Activated CD8-positive, alpha-beta T cell treated with anti-CD3 and anti-CD28 coated beads for 36 hours (primary cell): ENCODE results near the gene ACSL1. TPM values are rescaled to one million over a fixed set of nuclear protein-coding genes. Genes with fewer than 3 reads are reported as not detected.
A peak's percentile ranks its signal among the peaks of the same experiment; 100 is the strongest.

Experiments used
- ATAC-seq: fragments of 200-7000 bp; cut with Tn5 transposase; one replicate; pipeline ENCODE4 v1.10.0; 2021; ENCODE audit warnings: mild to moderate bottlenecking, moderate library complexity
- CTCF ChIA-PET: fragments of 350-600 bp; sonication (Branson Sonifier 250); formaldehyde crosslinking; loops from one replicate; lab custom pipeline; 2021; ENCODE audit warnings: antibody characterized with exemption; lab: Charles Lee
- POLR2A ChIA-PET: fragments of 350-600 bp; sonication (Branson Sonifier 250); formaldehyde crosslinking; loops from one replicate; lab custom pipeline; 2021; ENCODE audit warnings: antibody characterized with exemption; lab: Charles Lee
- DNase-seq: peaks from one replicate; pipeline ENCODE4 v3.0.0-alpha.2; 2020
- H3K27ac Mint-ChIP-seq: one replicate; pipeline ENCODE4 v1.8.0; 2021; ENCODE audit warnings: mild to moderate bottlenecking, mixed read lengths
- H3K27me3 Mint-ChIP-seq: one replicate; pipeline ENCODE4 v1.8.0; 2021; ENCODE audit warnings: mixed read lengths
- H3K36me3 Mint-ChIP-seq: one replicate; pipeline ENCODE4 v1.8.0; 2021; ENCODE audit warnings: low read depth, mixed read lengths
- H3K4me1 Mint-ChIP-seq: one replicate; pipeline ENCODE4 v1.8.0; 2021; ENCODE audit warnings: low read depth, mixed read lengths
- H3K4me3 Mint-ChIP-seq: one replicate; pipeline ENCODE4 v1.8.0; 2021; ENCODE audit warnings: mild to moderate bottlenecking, moderate library complexity, mixed read lengths
- H3K9me3 Mint-ChIP-seq: one replicate; pipeline ENCODE4 v1.8.0; 2021; ENCODE audit warnings: mixed read lengths
- intact Hi-C: fragments of 100-400 bp; cut with micrococcal nuclease; formaldehyde crosslinking; loops from one replicate; pipeline ENCODE4 v1.10.0; 2022
- total RNA-seq, 2 experiments: library from RNA; stranded (reverse); gene quantifications; one replicate each; pipeline ENCODE4 v1.2.3, GENCODE V29; 2021
- TF ChIP-seq, protein P1 (sequence below): fragments of 200-600 bp; IDR thresholded peaks from one replicate; pipeline ENCODE4 v1.8.0; 2022; ENCODE audit warnings: antibody characterized with exemption, mild to moderate bottlenecking

ACSL1 gene
- total RNA-seq, 2 experiments from 2014 or later = 12.8 to 13.1 TPM

DNA sequence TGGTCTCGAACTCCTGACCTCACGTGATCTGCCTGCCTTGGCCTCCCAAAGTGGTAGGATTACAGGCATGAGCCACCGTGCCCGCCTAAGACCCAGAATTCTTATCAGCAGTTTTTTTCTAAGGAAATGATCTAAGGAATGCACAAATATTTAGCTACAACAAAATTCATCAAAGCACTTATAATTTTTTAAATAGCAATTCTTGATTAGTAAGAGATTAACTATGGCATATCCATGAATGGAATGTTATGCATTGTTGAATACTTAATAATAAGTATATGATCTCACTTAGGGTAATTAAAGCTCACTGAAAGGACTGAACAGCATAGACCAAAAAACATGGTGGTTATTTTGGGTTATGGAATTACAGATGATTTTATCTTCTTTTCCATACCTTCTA is 110.2 kb downstream of the ACSL1 start:
- ChIA-PET POLR2A (interaction anchor here (1.0 kb wide), 1 partner anchor 13 kb away, joined by 3 read pairs; no protein-coding TSS in a partner anchor), CTCF (interaction anchor here (0.8 to 1.3 kb wide), 2 partner anchors 9 to 19 kb away, joined by 3 to 4 read pairs; no protein-coding TSS in a partner anchor)
- Mint-ChIP-seq H3K27me3 (no peaks in the 10 kb centered on the region), H3K4me1 (no peaks in the 10 kb centered on the region), H3K27ac (no peak overlapping the region), H3K36me3 (peaks cover 65% of the 10 kb centered on the region), H3K9me3 (peaks cover 1% of the 10 kb centered on the region), H3K4me3 (no peak overlapping the region)
- TF ChIP-seq, protein P1, sequence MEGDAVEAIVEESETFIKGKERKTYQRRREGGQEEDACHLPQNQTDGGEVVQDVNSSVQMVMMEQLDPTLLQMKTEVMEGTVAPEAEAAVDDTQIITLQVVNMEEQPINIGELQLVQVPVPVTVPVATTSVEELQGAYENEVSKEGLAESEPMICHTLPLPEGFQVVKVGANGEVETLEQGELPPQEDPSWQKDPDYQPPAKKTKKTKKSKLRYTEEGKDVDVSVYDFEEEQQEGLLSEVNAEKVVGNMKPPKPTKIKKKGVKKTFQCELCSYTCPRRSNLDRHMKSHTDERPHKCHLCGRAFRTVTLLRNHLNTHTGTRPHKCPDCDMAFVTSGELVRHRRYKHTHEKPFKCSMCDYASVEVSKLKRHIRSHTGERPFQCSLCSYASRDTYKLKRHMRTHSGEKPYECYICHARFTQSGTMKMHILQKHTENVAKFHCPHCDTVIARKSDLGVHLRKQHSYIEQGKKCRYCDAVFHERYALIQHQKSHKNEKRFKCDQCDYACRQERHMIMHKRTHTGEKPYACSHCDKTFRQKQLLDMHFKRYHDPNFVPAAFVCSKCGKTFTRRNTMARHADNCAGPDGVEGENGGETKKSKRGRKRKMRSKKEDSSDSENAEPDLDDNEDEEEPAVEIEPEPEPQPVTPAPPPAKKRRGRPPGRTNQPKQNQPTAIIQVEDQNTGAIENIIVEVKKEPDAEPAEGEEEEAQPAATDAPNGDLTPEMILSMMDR = no peak
- DNase-seq = no peak
- intact Hi-C loops = no loop called here
- no peak for ATAC-seq

- intact Hi-C loops = no loop called here
- CTCF ChIA-PET = interaction anchor here (0.9 to 1.6 kb wide), 2 partner anchors 13 to 35 kb away, joined by 3 to 4 read pairs; no protein-coding TSS in a partner anchor
- H3K9me3 Mint-ChIP-seq = no peaks in the 10 kb centered on the region
- DNase-seq (no peak), ATAC-seq (no peak)
- TF ChIP-seq, protein P1 = no peak
- H3K4me1 Mint-ChIP-seq = no peaks in the 10 kb centered on the region
- H3K27ac Mint-ChIP-seq = no peak overlapping the region
- no peak overlapping the region for H3K4me3 Mint-ChIP-seq
- POLR2A ChIA-PET = interaction anchor here (1.3 kb wide), 1 partner anchor 11 kb away, joined by 3 read pairs; no protein-coding TSS in a partner anchor
- no peaks in the 10 kb centered on the region for H3K27me3 Mint-ChIP-seq
- H3K36me3 Mint-ChIP-seq = peaks cover 64% of the 10 kb centered on the region
These were observed 111.9 kb downstream of the ACSL1 start for GRCh38 chr4:184713887-184714286.

DNA sequence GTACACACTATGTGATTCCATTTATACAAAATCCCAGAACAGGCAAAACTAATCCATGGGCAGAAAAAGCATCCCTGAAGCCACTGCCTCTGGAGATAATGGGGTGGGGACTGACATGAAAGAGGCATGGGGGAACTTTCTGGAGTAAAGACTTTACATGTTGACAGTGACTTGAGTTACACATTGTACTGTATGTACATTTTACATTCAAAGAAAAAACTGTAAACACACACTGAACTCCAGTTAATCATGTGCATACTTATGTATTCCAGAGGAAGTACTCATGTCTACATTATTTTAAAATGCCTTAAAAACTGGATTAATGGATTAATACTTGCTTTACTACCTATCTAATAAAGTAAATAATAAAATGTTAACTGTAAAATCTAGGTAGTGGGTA is 113.4 kb downstream of the ACSL1 start:
- Mint-ChIP-seq H3K27me3 (no peaks in the 10 kb centered on the region), H3K9me3 (no peaks in the 10 kb centered on the region), H3K4me3 (no peak overlapping the region), H3K27ac (no peak overlapping the region), H3K36me3 (peaks cover 60% of the 10 kb centered on the region), H3K4me1 (no peaks in the 10 kb centered on the region)
- ChIA-PET CTCF (no interaction called here), POLR2A (no interaction called here)
- ATAC-seq (no peak), DNase-seq (no peak)
- TF ChIP-seq, protein P1 = no peak
- intact Hi-C loops = no loop called here

DNA sequence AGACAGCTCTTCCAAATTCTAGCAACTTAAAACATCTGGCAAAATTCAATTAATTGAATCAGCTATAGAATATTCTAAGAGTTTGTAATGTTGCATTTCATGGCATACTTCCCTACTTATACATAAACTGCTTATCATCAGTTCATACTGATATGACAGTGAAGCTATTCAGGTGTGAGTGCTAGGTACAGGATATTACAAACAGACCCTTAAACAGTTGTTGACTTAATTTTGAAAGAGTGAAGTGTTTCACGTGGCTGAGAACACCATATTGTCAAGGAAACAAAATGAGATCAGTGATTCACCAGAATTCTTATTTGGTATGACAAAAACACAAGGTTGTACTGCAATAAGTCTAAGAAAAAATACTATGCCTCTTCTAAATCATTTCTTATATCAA is 119.3 kb downstream of the ACSL1 start:
- peaks cover 67% of the 10 kb centered on the region for H3K36me3 Mint-ChIP-seq
- no peak overlapping the region for H3K27ac Mint-ChIP-seq
- intact Hi-C loops = no loop called here
- DNase-seq (no peak), ATAC-seq (no peak)
- no peaks in the 10 kb centered on the region for H3K9me3 Mint-ChIP-seq
- ChIA-PET CTCF (interaction anchor here (0.7 to 1.8 kb wide), 3 partner anchors 9 to 20 kb away, joined by 3 to 5 read pairs (median 3); no protein-coding TSS in a partner anchor), POLR2A (interaction anchor here (1.0 kb wide), 1 partner anchor 24 kb away, joined by 3 read pairs; no protein-coding TSS in a partner anchor)
- H3K27me3 Mint-ChIP-seq = no peaks in the 10 kb centered on the region
- TF ChIP-seq, protein P1 = no peak
- peaks cover 10% of the 10 kb centered on the region for H3K4me1 Mint-ChIP-seq
- no peak overlapping the region for H3K4me3 Mint-ChIP-seq

GRCh38 chr4:184705692-184706091 is 120.1 kb downstream of the ACSL1 start:
- Mint-ChIP-seq H3K27me3 (no peaks in the 10 kb centered on the region), H3K27ac (peak overlapping the region; percentile 2), H3K4me1 (peaks cover 10% of the 10 kb centered on the region), H3K36me3 (peaks cover 67% of the 10 kb centered on the region), H3K9me3 (no peaks in the 10 kb centered on the region), H3K4me3 (no peak overlapping the region)
- TF ChIP-seq, protein P1 = no peak
- ChIA-PET CTCF (no interaction called here), POLR2A (interaction anchor here (0.8 kb wide), 1 partner anchor 14 kb away, joined by 3 read pairs; no protein-coding TSS in a partner anchor)
- intact Hi-C loops = no loop called here
- ATAC-seq = peak; percentile 62
- no peak for DNase-seq
